GM19438 (cell line): ENCODE data around the gene TWIST2.

Source experiments
- ATAC-seq: cut with Tn5 transposase; IDR thresholded peaks from one replicate; pipeline ENCODE4 v1.9.1; 2021; ENCODE audit warnings: low read depth; ENCODE audit not compliant: unreplicated experiment

The TWIST2 gene

DNA sequence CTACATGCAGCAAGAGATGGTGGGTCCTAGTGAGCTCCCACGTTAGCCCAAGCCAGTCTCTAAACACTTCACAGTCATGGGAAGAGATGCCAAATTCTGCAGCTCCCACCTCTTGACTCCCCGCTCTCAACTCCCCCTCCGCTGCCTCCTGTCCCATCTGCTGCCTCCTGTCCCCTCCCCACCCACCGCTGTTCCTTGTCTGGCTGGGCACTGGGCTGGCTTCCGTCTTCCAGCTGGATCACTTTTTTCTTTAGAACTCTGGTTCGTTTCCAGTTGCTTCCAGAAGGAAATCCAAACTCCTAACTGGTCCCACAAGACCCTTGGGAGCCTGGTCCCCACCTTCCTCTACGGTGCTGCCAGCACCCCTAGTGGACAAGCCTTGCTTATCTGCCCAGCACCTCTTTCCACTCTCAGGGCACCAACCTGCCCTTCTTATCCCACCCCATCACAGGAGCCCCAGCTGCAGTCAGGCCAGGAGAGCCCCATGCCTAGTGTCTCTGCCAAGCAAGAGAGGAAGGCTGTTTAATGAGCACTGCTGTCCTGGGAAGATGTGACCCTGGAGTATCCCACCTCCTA is 12.1 kb upstream of the TWIST2 start:
- ATAC-seq = no peak

DNA sequence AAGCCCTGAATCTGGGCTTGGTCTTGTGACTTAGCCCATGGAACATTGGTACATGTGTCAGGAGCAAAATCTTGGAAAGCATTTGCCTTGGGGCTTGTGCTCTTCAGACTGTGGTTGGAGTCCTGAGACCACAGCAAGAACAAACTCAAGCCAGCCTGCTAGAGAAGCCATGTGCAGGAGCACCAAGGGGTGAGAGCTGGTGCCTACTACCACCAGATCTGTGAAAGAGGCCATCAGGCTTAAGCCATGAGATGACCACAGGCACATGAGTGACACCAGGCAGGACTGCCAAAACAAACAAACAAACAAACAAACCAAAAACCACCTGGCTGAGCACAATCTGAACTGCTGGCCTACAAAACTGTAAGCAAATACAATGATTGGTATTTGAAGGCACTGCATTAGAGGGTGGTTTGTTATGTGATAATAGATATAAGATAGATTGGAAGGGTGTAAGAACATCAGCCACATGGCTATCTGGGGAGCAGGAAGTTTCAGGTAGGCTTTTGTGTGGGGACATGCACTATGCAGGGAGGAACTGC is 9.0 kb upstream of the TWIST2 start:
- no peak for ATAC-seq

DNA sequence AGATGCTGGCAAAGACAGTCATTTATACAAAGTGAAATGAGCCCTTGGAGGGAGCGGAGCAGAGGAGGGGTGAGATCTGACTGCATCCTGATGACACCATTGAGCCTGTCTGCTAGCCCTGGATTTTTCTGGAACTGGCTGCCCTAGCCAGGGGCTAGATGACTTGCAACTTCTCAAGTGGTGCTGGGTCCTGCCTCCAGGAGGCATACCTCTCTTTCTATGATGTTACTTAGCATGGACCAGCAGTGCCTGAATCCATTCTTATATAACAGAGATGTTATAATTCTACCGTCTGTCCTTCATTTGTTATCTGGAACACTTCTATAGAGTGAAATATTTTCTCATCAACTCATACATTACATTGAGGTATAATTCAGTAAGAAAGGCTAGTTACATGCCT is 8.5 kb upstream of the TWIST2 start:
- no peak for ATAC-seq

DNA sequence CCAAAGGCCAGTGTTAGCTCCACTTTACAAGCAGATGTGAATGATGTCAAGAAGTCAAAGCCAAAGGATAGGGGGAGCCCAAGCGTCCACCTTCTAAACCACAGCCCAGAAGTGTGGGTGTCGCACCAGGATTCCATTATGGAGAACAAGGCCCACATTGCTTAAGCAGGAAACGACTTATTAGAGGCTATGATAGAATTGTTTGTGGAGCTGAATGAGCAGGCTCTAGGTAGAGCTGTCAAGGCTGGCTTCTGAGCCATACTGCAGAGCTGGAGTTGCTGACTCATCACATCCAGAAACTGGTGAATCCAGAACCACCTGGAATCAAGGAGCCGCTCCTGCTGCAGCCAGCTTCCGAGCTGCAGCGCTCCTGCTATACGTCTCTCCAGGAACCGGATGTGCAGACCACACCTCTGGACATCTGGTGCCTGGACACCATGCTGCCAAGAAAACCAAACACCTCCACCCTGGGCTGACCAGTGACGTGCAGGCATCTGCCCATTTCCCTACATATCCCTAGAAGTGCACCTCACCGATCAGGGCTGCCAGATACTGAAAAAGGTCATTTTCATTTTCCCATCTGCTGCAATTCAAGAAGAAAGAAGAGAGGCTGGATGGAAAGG is 6.2 kb upstream of the TWIST2 start:
- no peak for ATAC-seq

DNA sequence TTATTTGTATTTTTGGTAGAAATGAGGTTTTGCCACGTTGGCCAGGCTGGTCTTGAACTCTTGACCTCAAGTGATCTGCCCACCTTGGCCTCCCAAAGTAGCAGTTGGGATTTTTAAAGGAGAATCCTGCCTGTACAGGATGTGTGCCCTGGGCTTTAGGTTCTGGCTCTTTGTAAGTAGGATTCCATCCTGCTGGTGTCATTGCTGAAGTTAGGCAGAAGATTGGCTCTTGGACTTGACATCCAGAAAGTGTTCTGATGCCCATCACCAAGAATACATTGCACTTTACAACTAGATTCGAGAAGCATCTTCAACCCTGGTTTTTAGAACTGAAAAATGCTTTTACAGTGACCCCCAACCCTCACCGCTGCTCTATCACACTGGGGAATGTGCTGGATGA is 4.4 kb upstream of the TWIST2 start:
- ATAC-seq = no peak

DNA sequence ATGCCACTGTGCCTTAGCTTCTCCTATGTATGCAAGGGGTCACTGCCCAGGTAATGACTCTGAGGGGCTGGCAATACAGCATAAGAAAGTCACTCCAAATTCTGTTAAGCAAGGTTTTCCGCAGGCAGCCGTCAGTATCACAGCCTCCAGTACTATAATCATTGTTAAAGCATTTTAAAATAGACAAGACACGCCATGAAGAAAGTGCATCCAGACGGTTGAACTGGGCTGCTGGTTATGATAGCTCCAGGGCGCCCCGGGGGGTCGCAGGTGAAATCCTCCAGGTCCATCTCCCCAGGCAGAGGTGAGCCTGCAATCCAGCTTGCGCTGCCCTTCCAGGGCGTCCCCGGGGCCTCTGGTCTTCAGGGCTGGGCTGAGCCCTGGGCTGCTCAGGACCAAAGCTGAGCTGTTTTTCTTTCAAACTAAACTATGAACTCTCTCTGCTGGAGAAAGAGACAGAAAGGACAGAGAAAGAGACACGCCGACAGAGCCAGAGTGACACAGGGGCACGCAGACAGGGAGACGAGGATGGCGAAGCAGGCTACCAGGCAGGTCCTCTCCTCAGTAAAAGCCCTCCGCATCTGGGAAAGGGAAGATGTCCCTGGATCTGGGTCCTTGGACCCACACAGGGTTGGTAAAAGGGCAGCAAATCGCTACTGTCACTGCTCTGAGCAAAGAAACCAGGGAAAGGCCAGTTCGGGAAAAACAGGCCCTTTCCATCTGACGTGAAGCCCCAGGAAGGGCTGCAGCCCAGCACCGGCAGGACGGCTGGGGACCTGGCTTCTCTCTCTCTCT is 2.1 kb upstream of the TWIST2 start:
- no peak for ATAC-seq

DNA sequence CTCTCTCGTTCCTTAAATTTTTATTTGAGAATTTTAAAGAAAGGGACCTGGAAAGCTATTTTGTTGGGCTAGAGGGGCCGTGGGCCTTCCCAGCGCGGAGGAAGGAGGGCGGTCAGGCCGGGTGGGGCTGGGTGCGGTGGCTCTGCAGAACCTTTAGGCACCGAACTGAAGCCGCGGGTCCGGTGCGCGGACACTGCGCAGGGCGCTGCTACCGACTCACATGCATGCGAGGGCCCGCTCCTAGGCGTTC is 1.6 kb upstream of the TWIST2 start:
- ATAC-seq = no peak

DNA sequence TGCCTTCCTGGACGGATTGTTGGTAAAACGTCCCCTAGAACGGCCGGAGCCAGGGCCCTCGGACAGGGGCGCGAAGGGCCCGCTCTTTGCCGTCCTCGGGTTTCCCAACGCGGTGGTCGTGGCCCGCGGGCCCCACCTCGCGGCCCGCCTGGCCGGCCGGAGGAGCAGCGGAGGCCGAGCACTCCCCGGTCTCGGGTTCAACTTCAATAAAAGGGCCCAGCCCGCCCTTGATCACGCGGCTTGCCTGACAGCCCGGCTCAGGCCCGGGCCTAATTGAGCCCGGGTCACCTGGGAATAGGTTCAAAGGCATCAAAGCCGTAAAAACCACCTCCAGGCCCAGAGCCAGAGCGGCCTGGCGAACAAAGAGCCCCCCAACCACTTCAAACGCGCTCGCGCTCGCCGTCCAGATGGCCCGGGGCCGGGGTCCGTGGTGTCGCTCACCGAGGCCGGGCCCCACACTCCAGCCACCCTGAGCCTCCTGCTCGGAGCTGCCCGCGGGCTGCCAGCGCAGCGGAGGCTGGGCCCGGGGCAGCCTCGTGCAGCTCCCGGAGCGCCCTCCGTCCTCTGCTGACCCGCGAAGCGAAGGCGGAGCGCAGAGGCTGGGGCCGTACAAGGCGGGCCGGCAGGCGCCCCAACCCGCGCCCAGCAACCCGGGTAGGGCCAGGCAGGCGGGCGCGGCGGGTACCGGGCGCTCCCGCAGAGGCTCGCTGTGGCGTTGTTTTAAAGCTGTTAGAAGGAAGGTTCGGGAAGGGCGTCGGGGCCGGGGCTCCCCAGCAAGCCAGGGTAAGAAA is 1.1 kb upstream of the TWIST2 start:
- ATAC-seq = no peak

DNA sequence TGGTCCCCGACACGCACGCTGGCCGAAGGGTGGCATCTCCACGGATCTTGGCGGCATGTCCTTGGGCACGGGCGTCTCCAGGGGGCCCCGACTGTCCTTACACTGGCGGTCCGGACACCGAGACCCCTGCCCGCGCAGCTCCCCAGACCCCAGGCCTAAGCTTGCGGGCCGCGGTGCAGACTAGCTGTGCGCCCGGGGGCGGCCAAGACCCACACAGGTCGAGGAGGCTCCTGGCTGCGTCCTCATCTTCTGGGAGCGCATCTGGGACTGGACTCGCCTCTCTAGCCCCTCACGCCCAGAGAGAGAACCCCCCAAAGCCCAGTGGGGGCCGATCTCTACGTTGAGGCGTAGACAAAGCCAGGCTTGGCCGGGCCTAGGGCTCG is 475 bp upstream of the TWIST2 start:
- no peak for ATAC-seq

DNA sequence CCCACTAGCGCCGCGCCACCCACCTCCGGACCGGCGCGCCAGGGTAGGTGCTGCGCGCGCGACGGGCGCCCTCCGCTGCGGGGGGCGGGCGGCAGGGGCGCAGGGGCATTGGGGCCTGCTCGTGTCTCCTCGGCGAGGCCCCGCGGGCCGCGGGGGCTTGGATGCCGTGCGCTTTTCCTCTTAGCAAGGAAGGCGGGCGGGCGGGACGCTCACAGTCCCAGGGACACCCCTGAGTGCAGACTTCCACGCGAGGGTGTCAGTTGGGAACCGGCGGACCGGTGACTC is 748 bp downstream of the TWIST2 start:
- no peak for ATAC-seq

DNA sequence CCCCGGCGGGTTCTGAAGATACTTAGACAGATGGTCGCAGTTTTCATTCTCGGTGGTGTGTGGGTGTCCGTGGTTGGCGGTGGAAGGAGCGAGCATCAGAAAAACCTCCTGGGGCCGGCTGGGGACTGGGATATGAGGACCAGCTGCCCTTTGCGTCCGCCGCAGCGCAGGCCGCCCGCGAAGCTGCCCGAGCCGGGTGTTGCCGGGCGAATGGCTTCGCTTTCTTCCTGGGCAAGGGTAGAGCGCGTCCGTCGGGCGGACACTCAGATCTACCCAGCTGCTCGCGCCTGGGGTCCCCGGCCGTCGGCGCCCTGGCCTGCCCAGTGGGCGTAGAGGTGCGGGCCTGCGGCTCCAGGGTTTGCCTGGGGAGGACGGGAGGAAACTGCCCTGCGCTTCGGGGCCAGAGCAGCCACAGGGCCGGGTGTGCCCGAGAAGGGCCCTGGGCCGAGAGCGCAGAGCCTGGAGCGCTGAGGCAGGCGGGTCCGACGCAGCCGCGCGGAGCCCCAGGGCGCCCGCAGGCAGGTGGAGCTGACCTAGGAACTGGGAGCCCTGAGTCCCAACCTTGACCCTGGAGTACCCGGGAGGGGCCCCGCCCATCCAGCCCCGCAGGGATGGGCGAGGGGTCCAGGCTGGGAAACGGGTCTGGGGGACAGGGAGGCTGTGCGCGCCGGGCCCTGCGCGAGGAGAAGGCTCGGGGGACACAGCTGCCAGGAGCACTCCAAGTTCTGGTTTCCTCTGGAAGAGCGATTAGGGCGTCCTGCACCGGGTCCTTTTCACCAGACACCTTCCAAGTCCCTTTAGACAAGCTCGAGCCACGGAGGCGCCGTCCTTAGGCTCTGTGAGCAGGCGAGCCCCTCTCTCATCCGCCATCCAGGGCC is 1.3 kb downstream of the TWIST2 start:
- ATAC-seq = no peak

DNA sequence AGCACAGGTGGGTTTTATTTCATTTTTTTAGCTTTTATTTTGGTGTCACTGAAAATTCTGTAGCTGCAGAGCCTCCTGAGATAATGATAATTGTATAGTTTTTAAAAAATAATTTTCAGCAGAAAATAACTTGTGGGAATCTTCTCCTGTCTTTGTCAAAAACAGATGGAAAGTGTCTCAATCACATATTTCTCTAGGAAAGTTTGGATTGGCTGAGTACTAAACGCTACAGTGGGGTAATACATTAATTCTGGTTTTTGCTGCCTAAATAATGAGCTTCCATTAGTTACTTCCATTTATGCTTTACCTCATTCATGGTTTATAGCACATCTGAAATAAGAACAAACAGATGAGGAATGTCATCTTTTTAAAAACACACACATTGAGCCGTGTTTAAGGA is 2.2 kb downstream of the TWIST2 start:
- no peak for ATAC-seq

DNA sequence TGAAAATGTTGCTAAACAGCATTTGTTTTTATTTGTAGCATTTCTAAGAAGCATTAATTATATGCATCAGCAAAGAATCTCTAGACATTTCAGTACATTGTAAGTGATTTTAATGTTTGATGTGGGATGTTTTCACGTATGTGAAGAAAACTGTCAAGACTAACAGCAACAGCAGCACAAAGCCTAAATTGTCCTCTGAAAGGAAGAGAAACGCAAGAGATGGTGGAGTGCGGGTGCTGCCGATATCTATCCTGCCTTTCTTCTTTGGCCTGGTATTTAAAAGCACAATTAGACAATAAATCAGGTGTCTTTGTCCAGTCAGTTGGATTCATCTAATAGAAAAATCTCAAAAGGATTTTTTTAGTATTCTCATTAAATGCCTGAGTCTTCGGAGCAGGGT is 3.1 kb downstream of the TWIST2 start:
- ATAC-seq = no peak

DNA sequence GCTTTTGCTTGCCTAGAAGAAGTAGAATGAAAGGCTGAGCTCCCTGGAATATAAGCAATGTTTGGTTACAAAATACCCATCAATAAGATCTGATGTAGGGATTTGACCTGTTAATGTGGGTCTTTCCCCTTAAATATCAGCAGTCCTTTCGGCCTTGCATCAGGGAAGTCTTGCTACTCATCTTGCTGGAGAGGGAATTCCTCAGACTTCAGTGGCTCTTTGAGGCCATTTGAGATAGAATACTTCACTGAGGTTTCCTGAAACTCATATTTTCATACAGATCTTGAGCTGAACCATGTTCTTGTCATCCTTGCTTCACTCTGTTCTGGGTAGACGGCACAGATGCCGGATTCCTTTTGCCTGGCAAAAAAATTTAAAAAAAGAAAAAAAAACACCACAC is 3.9 kb downstream of the TWIST2 start:
- no peak for ATAC-seq

DNA sequence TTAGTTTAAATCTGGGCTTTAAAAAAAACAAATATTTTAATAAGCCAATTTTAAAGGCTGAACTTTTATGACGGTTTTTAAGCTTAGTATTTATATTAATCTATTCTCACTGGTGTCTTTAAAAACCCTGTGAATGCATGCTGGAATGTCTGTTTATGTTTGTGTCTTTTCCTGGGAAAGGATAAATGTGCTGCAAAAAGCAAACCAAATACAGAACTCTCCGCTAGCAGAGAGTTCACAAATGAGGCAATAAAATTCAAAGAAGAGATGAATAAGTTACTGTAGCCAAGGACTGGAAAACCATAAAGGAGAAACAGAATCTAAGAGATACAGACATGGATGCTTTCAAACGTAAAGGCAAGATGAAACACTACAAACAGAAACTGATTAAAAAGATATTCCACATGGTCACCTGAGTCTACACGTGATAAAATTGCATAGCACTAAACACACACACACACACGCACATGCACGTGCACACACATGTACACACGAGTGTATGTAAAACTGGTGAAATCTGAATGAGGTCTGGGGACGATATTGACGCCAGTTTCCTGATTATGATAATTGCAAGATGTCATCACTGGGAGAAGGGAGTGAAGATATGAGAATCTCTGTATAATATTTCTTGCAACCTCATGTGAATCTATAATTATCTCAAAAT is 4.5 kb downstream of the TWIST2 start:
- ATAC-seq = no peak

DNA sequence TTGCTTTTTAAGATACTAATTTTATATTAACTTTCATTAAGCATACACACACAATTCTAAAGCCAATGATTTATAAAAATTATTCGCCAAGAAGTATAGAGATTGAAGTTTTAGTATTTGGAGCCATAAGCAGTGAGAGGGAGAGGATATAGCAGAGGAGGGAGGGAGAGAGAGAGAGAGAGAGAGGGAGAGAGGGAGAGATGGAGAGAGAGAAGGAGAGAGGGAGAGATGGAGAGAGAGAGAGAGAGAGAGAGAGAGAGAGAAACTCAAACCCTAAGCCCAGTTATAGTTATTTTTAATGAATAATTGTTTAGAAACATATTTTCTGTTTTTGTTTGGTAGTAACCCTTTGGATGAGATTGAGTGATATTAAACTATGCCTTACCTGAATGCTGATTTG is 5.3 kb downstream of the TWIST2 start:
- no peak for ATAC-seq

DNA sequence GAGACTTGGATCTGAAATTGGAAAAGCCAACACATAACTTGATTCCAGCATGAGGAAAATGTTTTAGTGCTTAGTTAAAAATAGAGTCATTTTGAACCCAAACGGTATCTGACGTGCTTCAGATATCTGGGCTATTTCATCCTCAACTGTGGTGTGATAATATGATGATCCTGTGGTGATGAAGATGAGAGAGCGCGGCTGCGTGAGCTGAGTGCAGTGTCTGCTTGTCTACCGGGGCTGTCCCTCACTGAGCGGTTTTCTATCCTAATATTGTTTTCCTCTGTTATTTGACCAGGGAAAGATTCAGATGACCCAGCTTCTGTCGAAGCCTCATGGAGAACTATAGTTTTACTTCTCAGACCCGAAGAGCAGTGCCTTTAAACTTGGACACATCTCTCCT is 5.8 kb downstream of the TWIST2 start:
- no peak for ATAC-seq

DNA sequence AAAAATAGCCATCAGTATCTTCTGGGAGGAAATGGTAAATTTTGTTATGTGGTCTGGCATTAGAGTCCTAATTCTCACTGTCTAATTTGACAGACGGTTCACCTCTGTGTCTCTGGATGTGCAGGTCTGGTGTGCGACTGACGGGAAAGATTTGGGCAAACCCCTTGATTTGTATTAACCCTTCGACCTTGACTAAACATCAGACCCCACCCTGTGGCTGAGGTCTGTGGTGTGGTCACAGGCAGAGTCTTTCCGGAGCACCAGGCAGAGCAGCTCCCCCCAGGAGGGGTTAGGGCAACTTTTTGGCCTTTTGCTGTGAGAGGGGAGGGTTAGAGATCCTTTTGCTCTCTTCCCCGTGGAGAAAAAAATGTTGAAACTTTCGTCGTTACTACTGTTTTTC is 6.4 kb downstream of the TWIST2 start:
- no peak for ATAC-seq

DNA sequence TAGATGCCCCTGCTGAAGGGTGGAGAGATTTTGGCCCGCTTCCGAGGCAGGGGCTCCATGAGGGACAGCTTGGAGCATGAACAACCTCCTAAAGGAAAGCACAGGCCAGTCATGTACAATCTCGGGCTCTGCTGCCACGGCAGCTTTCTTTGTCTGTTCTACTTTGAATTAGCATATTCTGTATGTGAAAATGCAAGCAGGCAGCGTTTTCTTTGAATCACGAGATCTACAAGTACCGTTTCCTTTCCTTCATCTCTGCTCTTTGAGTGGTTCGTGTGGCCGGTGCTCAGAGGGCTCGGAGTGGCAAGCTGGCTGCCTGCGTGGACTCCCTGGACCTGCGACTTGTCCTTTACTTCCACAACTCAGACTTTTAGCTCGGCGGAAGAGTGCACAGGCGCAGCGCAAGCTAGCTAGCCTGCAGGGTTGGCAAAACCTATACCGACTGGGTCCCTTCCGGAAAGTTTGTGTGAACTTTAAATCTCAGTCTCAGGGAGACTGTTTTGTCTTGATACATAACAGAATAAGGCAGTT is 6.9 kb downstream of the TWIST2 start:
- no peak for ATAC-seq

DNA sequence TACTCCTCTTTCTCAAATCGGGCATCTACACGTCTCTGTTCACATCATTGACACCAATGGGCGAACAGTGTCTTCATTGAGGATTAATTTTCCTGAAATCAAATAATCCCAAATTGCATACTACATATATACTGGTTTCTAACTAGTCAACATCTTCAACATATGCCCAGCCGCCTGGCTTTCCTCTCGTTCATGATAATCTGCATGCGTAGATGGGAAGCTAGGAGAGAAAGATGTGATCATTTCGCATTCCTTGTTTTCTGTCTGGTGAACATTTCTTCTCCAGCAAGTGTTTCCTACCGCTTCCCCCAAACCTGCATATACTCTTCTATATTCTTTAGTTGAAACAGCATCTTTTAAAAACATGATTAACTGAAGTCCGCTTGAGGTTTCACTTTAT is 7.4 kb downstream of the TWIST2 start:
- no peak for ATAC-seq
